Islet precursor cell (in vitro differentiated cells): ENCODE data around the gene ZSWIM3.
"Not testable (repeated sequence)": the region's sequence is repeated elsewhere in the genome, so short reads cannot be mapped to it uniquely, and the experiment has no call there.

Source experiments
- DNase-seq: peaks from one replicate; pipeline ENCODE4 v3.0.0-alpha.2; 2018

ZSWIM3 gene

GRCh38 chr20:45857114-45857881 lies at the start of gene ZSWIM3, which contains the start of gene ACOT8:
Gene ZSWIM3, plus strand, starts transcription at chr20:45857614. Its CDS starts 212 bp downstream, at chr20:45857826.
Gene ACOT8, minus strand, starts transcription at chr20:45857392. Its CDS starts 77 bp downstream, at chr20:45857315.
- DNase-seq: peak; percentile 99

- DNase-seq: no peak
Observed at GRCh38 chr20:45810191-45810970, 47.0 kb upstream of the ZSWIM3 start.

GRCh38 chr20:45812157-45813005 lies 45.0 kb upstream of the ZSWIM3 start, which contains the start of gene UBE2C:
Gene UBE2C, plus strand, starts transcription at chr20:45812644. Its CDS starts 52 bp downstream, at chr20:45812696.
- DNase-seq: peak; percentile 99

GRCh38 chr20:45813006-45813340 lies 44.4 kb upstream of the ZSWIM3 start:
- DNase-seq: no peak

GRCh38 chr20:45813489-45813888 lies 43.9 kb upstream of the ZSWIM3 start:
- DNase-seq: no peak

- DNase-seq: no peak
Observed at GRCh38 chr20:45814314-45814713, 43.1 kb upstream of the ZSWIM3 start.

- no peak for DNase-seq
Observed at GRCh38 chr20:45816951-45817350, 40.5 kb upstream of the ZSWIM3 start.

- DNase-seq: peak; percentile 74
Observed at GRCh38 chr20:45817376-45818194, 39.8 kb upstream of the ZSWIM3 start.

GRCh38 chr20:45818239-45818638 lies 39.2 kb upstream of the ZSWIM3 start:
- no peak for DNase-seq

GRCh38 chr20:45819466-45819865 lies 37.9 kb upstream of the ZSWIM3 start:
- no peak for DNase-seq

GRCh38 chr20:45821947-45822346 lies 35.5 kb upstream of the ZSWIM3 start:
- DNase-seq: no peak

- DNase-seq: peak; percentile 79
Observed at GRCh38 chr20:45822857-45823256, 34.6 kb upstream of the ZSWIM3 start.

GRCh38 chr20:45823949-45824835 lies 33.2 kb upstream of the ZSWIM3 start:
- DNase-seq: no peak

GRCh38 chr20:45826381-45827019 lies 30.9 kb upstream of the ZSWIM3 start:
- no peak for DNase-seq

GRCh38 chr20:45827030-45827652 lies 30.3 kb upstream of the ZSWIM3 start, which contains the start of gene TNNC2:
Gene TNNC2, minus strand, starts transcription at chr20:45827312. Its CDS starts 64 bp downstream, at chr20:45827248.
- no peak for DNase-seq

GRCh38 chr20:45827712-45828111 lies 29.7 kb upstream of the ZSWIM3 start:
- DNase-seq: no peak

GRCh38 chr20:45828589-45828988 lies 28.8 kb upstream of the ZSWIM3 start:
- DNase-seq: no peak

GRCh38 chr20:45829673-45830106 lies 27.7 kb upstream of the ZSWIM3 start:
- not testable (repeated sequence) for DNase-seq

GRCh38 chr20:45832619-45833018 lies 24.8 kb upstream of the ZSWIM3 start:
- no peak for DNase-seq
